ENCODE measurements around the gene DDX19B.

- no peak for TF ChIP-seq CTCF (IDR thresholded peaks at IDR 0.05)
- TF ChIP-seq PRRX2 (CRISPR knock-in tag; IDR thresholded peaks at IDR 0.05): no peak
- no peak for TF ChIP-seq USF1 (CRISPR knock-in tag; IDR thresholded peaks at IDR 0.05)
Measured at GRCh38 chr16:70331588-70332358, 32.8 kb downstream of the DDX19B start.

Measured in WTC11 (cell line).